NOMO-1 treated with DMSO at 0.1 percent for 48 hours (cell line): ENCODE data around the gene HSFX2.
"Not testable (repeated sequence)": the region's sequence is repeated elsewhere in the genome, so short reads cannot be mapped to it uniquely, and the experiment has no call there.

Experiments
- DNase-seq: peaks from one replicate; lab custom pipeline; 2025; ENCODE audit not compliant: unreplicated experiment; lab: John Stamatoyannopoulos, UW

The HSFX2 gene

GRCh38 chrX:149590993-149591392 lies 4.1 kb downstream of the HSFX2 start:
- DNase-seq: not testable (repeated sequence)

DNA sequence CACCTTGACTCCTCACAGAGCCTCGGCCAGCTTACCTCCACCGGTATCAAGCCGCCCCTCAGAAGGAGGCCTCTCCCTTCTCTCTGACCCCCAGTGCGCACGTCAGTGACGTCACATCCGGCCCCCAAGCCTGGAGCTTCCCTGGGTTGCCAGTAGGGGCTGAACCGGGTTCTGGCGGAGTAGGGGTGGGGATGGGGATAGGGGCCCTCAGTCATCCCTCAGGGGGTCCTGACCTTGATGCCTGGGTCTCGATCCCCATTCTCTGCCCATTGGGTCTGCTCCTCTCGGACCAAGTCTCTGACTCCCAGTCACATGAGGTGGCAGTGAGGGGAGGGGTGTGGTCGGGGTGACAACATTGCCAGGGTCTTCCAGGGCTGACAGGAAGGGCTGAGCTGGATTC lies 7.8 kb downstream of the HSFX2 start, which contains the start of gene MAGEA9B:
MAGEA9B (minus strand) TSS at position 101 of the 400 bp plus-strand sequence. CDS start 4,280 bp downstream, outside the sequence.
- DNase-seq: not testable (repeated sequence)

DNA sequence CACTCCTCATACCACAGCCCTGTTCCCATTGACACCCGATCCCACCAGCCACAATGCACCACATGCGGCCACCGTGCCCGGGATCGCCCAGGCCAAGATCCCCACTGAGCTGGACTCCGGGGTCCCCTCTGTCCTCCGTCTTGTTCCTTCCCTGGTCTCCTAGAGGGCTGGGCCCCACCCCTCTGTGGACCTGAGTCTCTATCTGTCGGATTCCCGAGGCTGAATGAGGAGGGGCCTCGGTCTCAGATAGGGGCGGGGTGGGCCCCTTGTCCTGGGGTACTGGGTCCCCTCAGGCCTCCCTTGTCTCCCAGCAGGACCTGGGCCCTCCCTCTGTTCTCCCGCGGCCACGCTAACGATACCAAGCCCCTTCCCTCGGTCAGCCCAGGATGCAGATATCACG lies 9.5 kb downstream of the HSFX2 start:
- DNase-seq: not testable (repeated sequence)

- not testable (repeated sequence) for DNase-seq
These were observed 21.7 kb downstream of the HSFX2 start for GRCh38 chrX:149573456-149573855.

- DNase-seq: no peak
These were observed 22.4 kb downstream of the HSFX2 start for GRCh38 chrX:149572743-149573142.

GRCh38 chrX:149571770-149572169 lies 23.3 kb downstream of the HSFX2 start:
- DNase-seq: no peak

GRCh38 chrX:149570668-149571067 lies 24.4 kb downstream of the HSFX2 start:
- no peak for DNase-seq

DNA sequence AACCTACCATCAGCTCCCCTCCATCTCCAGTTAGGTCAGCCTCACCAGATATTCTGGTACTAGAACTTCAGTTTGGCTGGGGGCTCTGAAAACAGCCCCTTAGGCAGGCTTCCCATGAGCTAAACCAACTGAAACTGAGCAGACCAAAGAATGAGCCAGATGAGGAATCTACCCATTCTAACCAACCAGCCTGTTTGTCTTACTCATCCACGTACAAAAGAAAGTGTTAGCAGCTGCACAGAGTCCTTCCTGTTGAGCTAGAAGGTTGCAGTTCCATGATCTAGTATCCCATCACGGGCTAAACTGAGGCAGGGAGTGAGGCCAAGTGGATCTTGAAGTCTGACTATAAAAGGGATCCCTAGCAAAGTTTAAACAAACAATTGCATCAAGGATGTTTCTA lies 25.3 kb downstream of the HSFX2 start:
- DNase-seq: no peak

- no peak for DNase-seq
These were observed 26.3 kb downstream of the HSFX2 start for GRCh38 chrX:149568701-149569296.

DNA sequence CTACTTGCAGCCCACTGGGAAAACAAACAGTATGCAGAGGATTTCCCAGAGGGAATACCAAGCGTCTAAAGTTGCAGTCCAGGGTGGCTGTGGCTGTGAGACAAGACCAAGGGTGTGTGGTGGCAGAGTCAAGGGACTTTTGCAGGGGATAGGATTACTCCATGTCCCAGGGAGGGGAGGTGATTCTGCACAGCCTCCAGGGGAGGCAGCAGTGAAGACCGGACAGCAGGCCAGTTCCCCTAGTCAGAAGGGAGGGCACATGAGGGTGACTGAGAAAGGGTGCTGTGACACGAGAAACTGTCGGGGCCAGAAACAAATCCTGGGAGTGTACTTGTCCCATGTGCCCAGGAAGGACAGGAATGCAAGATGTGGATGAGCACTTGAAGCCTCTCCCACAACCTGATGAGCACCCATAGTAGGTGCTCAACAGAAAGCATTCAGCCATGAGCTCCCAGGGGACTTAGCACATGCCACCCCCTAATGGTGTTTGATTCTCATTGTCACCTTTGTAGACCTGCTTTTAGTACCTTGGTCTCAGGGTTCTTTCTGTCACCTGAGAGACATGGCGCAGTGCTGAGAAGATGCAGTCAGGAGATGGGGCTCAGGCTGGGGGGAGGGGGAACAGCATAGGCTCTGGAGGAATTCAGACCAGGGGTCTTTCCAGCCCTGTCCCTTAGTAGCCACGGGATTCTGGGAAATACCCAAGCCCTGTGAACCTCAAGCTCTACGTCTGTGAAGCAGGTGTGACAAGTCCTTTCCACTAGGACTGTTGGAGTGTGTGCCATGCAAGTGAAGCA lies 27.3 kb downstream of the HSFX2 start:
- DNase-seq: no peak

- no peak for DNase-seq
These were observed 31.8 kb downstream of the HSFX2 start for GRCh38 chrX:149563359-149563758.

- not testable (repeated sequence) for DNase-seq
These were observed 39.9 kb downstream of the HSFX2 start for GRCh38 chrX:149555251-149555650.

- DNase-seq: not testable (repeated sequence)
These were observed 43.2 kb downstream of the HSFX2 start for GRCh38 chrX:149551939-149552248.

DNA sequence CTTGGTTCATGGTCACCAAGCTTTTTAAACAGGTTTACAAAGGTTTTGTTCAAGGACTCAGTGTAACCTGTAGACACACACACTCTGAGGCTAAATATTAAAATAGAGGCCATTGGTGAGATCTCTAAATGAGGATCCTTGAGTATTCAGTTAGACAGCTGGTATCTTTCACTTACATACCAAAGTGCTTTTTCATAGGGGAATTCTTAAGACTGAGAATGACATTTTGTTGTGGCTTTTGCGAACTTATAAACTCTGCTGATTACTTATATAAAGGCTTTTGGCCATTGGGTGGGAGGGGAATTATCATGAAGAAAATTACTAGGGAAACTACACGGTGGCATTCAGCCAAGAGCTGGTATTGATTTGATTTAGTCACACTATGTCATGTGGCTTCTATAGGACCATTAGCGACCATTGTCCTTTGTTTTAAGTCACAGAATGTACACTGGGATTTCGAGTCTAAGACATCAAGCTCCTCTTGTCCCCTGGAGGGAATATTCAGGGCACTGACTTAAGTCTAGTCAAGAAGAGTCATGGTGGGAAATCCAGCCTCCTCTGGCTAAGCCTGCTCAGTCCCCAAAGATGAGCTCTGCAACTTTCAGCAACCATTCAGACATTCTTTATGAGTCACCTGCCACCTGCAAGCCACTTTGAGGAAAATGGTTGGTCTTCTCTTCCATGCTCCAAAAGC lies 43.7 kb downstream of the HSFX2 start:
- not testable (repeated sequence) for DNase-seq

DNA sequence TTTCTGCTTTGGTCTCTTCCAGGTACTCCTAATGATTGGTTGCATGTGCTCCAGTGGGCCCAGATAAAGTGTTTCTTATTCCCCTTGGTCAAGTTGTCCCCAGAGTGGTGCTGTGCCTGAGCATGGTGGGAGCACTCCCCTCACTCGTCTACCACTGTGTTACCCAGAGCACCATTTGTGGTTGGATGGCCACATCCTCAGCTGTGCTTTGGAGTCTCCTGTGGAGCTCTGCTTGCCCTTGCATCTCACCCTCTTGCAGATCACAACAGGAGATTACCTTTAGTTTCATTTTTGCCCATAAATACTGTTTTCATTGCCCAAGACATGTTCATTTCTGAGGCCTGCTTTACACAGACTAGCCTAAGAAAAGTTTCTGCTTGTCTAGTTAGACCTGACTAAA lies 44.7 kb downstream of the HSFX2 start:
- not testable (repeated sequence) for DNase-seq

GRCh38 chrX:149549701-149550100 lies 45.4 kb downstream of the HSFX2 start, which contains the start of gene HSFX3:
HSFX3 (minus strand) TSS chrX:149549924; CDS start chrX:149549852, 72 bp downstream.
- DNase-seq: not testable (repeated sequence)

DNA sequence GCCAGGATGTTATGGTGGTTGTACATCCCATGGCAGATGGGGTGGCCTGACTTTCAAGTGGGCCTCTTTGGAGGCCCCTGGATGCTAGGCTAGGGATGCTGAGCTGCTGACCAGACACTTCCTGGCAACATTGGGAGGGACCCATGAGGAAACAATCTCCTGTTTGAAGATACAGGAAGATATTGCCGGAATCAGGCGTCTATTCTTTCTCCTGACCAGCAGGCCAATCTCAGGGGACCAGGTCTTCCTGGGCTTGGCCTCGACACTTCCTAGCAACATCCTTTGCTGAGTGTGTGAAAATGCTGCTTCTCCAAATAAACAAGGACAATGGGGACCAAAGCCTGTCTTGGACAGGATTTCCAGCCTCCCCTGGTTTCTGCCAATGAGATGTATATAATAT lies 47.3 kb downstream of the HSFX2 start:
- not testable (repeated sequence) for DNase-seq

GRCh38 chrX:149546962-149547361 lies 48.2 kb downstream of the HSFX2 start:
- not testable (repeated sequence) for DNase-seq

GRCh38 chrX:149545545-149546543 lies 49.3 kb downstream of the HSFX2 start:
- DNase-seq: not testable (repeated sequence)
